Stimulated activated CD4-positive, alpha-beta T cell treated with anti-CD3 and anti-CD28 coated beads, Interleukin-15, amount 100 ng/mL, for 1 hour (primary cell): Measurements from ENCODE around the gene BUD23.

ENCODE experiments used
- DNase-seq, 2 donors: peaks; one replicate each; pipeline ENCODE4 v3.0.0-alpha.2; 2020; ENCODE audit warnings: low read depth in 1 of 2, low spot score in 1 of 2

The BUD23 gene

GRCh38 chr7:73740771-73741170 is 57.4 kb downstream of the BUD23 start:
- no peak for DNase-seq

DNA sequence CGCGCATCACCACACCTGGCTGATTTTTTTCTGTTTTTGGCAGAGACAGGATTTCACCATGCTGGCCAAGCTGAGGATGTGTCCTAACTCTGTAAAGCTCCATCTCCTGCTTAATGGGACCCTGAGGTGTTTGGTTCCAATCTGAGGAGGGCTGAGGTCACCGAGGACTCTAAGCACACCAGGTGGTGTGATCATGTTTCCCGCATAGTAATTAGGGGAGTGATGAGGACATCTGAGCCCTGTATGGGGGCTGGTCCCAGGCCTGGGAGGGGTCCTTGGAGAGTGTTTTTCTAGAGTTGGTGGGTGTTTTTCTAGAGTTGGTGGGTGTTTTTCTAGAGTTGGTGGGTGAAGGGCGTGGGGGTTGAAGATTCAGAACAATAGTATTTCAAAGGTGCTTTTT is 58.2 kb downstream of the BUD23 start:
- no peak for DNase-seq

- DNase-seq: no peak
Observed at GRCh38 chr7:73742338-73742752, 58.9 kb downstream of the BUD23 start.

GRCh38 chr7:73742753-73743641 is 59.6 kb downstream of the BUD23 start:
- no peak for DNase-seq

GRCh38 chr7:73746378-73746777 is 63.0 kb downstream of the BUD23 start:
- DNase-seq: no peak
